K562 (cell line): Measurements from ENCODE around the gene MRPL42. TPM values are rescaled to one million over a fixed set of nuclear protein-coding genes. Genes with fewer than 3 reads are reported as not detected.
A peak's percentile ranks its signal among the peaks of the same experiment; 100 is the strongest.

Experiments
- ATF1 ChIP-seq, 2 experiments: fragments of 450-650 bp in 1 of 2; IDR thresholded peaks; 2 replicates each; pipeline ENCODE4 v1.6.1; 2016; ENCODE audit warnings: missing compliant biosample characterization in 1 of 2, missing genetic modification characterization in 1 of 2
- ATF2 ChIP-seq: sonication (generic); formaldehyde crosslinking; IDR thresholded peaks from 2 replicates; pipeline ENCODE4 v1.8.1; 2022; ENCODE audit warnings: missing genetic modification reagents
- E2F1 ChIP-seq: sonication (generic); formaldehyde crosslinking; IDR thresholded peaks from 2 replicates; pipeline ENCODE4 v1.8.1; 2023; ENCODE audit warnings: mild to moderate bottlenecking, missing genetic modification reagents, moderate library complexity
- GTF2A2 ChIP-seq: IDR thresholded peaks from 2 replicates; pipeline ENCODE4 v1.6.1; 2016; ENCODE audit warnings: mild to moderate bottlenecking, missing genetic modification characterization, missing compliant biosample characterization
- HMG20A ChIP-seq: fragments of 450-650 bp; formaldehyde crosslinking; conservative IDR thresholded peaks from 2 replicates; pipeline ENCODE4 v1.4.0; 2020; ENCODE audit warnings: mild to moderate bottlenecking, mixed read lengths
- HNRNPK ChIP-seq: fragments of 200-400 bp; formaldehyde crosslinking; IDR thresholded peaks from one replicate; pipeline ENCODE4 v1.6.1; 2018; ENCODE audit warnings: mild to moderate bottlenecking, low read depth, low read length; ENCODE audit not compliant: poor library complexity, severe bottlenecking
- KLF6 ChIP-seq: fragments of 250-450 bp; sonication (Bioruptor Pico); IDR thresholded peaks from 2 replicates; pipeline ENCODE4 v1.4.0; 2020; ENCODE audit warnings: mild to moderate bottlenecking, moderate library complexity, borderline replicate concordance
- LCOR ChIP-seq: sonication (generic); formaldehyde crosslinking; IDR thresholded peaks from 2 replicates; pipeline ENCODE4 v1.8.0; 2022; ENCODE audit warnings: mild to moderate bottlenecking, missing genetic modification reagents
- MLLT1 ChIP-seq, 2 experiments: fragments of 450-650 bp; IDR thresholded peaks; 2 replicates each; pipeline ENCODE4 v1.6.1; 2016
- MTF1 ChIP-seq: fragments of 250-450 bp; sonication (Bioruptor Pico); IDR thresholded peaks from 2 replicates; pipeline ENCODE4 v1.9.0; 2021; ENCODE audit warnings: moderate library complexity, mild to moderate bottlenecking, inconsistent platforms, borderline replicate concordance
- MXI1 ChIP-seq: IDR thresholded peaks from 2 replicates; pipeline ENCODE4 v1.6.1; 2011; ENCODE audit warnings: low read depth, mild to moderate bottlenecking, improper control_type of control experiment, low read length
- NONO ChIP-seq, 2 experiments: fragments of 200-400 bp in 1 of 2; fragments of 450-650 bp in 1 of 2; formaldehyde crosslinking in 1 of 2; IDR thresholded peaks; 2 replicates each; pipeline ENCODE4 v1.6.1; 2017; ENCODE audit warnings: low read depth in 2 of 2, mild to moderate bottlenecking in 2 of 2, moderate library complexity in 2 of 2, low read length in 1 of 2
- NR3C1 ChIP-seq: sonication (generic); formaldehyde crosslinking; IDR thresholded peaks from 2 replicates; pipeline ENCODE4 v1.8.1; 2022; ENCODE audit warnings: missing genetic modification reagents
- RFX7 ChIP-seq: fragments of 250-450 bp; sonication (Bioruptor Pico); IDR thresholded peaks from 2 replicates; pipeline ENCODE4 v1.5.1; 2021; ENCODE audit warnings: mild to moderate bottlenecking
- SRSF7 ChIP-seq: fragments of 200-400 bp; formaldehyde crosslinking; optimal IDR thresholded peaks from 2 replicates; pipeline ENCODE3; 2017; ENCODE audit warnings: mild to moderate bottlenecking, low read depth, low read length
- ZNF134 ChIP-seq: fragments of 250-450 bp; sonication (Bioruptor Pico); conservative IDR thresholded peaks from 2 replicates; pipeline ENCODE4 v1.4.0; 2020
- ZNF232 ChIP-seq: sonication (generic); formaldehyde crosslinking; IDR thresholded peaks from 2 replicates; pipeline ENCODE4 v1.8.0; 2022; ENCODE audit warnings: mild to moderate bottlenecking, missing genetic modification reagents
- ZNF384 ChIP-seq: IDR thresholded peaks from 2 replicates; pipeline ENCODE4 v1.6.1; 2012; ENCODE audit warnings: low read depth, low read length, improper control_type of control experiment
- ZNF511 ChIP-seq: sonication (generic); formaldehyde crosslinking; IDR thresholded peaks from 2 replicates; pipeline ENCODE4 v1.8.0; 2022; ENCODE audit warnings: mild to moderate bottlenecking, missing genetic modification reagents
- ZNF561 ChIP-seq: fragments of 450-650 bp; formaldehyde crosslinking; conservative IDR thresholded peaks from 2 replicates; pipeline ENCODE4 v1.4.0; 2020; ENCODE audit warnings: mild to moderate bottlenecking, moderate library complexity
- ZNF766 ChIP-seq: fragments of 200-800 bp; sonication (Bioruptor generic); conservative IDR thresholded peaks from 2 replicates; pipeline ENCODE4 v1.6.1; 2016; ENCODE audit warnings: missing genetic modification characterization, missing compliant biosample characterization
- polyA plus RNA-seq, 8 experiments: library from polyadenylated mRNA; depleted of rRNA in 4 of 8; stranded (reverse) in 5 of 8; unstranded in 3 of 8; fragments of >200 nt; fragmentation: Nextera tagmentation in 2 of 8; fragmentation: Illumina TruSeq in 1 of 8; extraction: Ambion mirVana in 2 of 8; extraction: Trizol in 1 of 8; gene quantifications; 2 replicates each; pipeline versions ENCODE4 v1.2.1 to v1.2.3, GENCODE V29; 2011 to 2014; ENCODE audit warnings: inconsistent platforms in 1 of 8, missing spikeins in 1 of 8
- total RNA-seq, 7 experiments: library from RNA; depleted of rRNA in 6 of 7; stranded (reverse); fragments of >200 nt in 6 of 7; fragmentation: Illumina TruSeq in 2 of 7; extraction: Trizol in 2 of 7; gene quantifications; 2 replicates each; pipeline versions ENCODE4 v1.2.1 to v1.2.3, GENCODE V29; 2011 to 2021; ENCODE audit warnings: low replicate concordance in 1 of 7

The MRPL42 gene
- total and polyA plus RNA-seq, 9 of the 15 experiments (the other 6 are each of a cell fraction or from before 2014, with no cell fraction given): 104 to 806 (median 218) TPM

- TF ChIP-seq NONO (IDR thresholded peaks at IDR 0.05; ENCODE audit: low read depth in 2 of 2, low read length in 1 of 2): peak in 1 of 2 experiments; percentile 72; a peak in 1 of 4 replicates
- TF ChIP-seq ZNF561 (CRISPR knock-in tag): 0 out of 2 replicates have a peak, but pooled peaks have one; percentile 70
- peak; percentile 77 for TF ChIP-seq ZNF766 (CRISPR knock-in tag)
- TF ChIP-seq RFX7: no peak
- TF ChIP-seq ZNF511 (CRISPR knock-in tag): peak; percentile 92
- TF ChIP-seq MTF1: 0 out of 2 replicates have a peak, but pooled peaks have one; percentile 82
- no peak for TF ChIP-seq ZNF134
- peak; percentile 85 for TF ChIP-seq E2F1 (CRISPR knock-in tag)
- no peak for TF ChIP-seq ZNF232 (CRISPR knock-in tag)
- TF ChIP-seq HMG20A (CRISPR knock-in tag): 0 out of 2 replicates have a peak, but pooled peaks have one; percentile 50
- no peak for TF ChIP-seq GTF2A2 (tag)
- no peak for TF ChIP-seq NR3C1 (CRISPR knock-in tag)
- no peak for TF ChIP-seq SRSF7
- peak; percentile 44; the same call in 1 of the 2 replicates for TF ChIP-seq ZNF384
- TF ChIP-seq ATF2: no peak
- peak; percentile 24; the same call in 1 of the 2 replicates for TF ChIP-seq MXI1
- no peak; the same call in 1 of the 2 replicates for TF ChIP-seq ATF1 (CRISPR knock-in tag; IDR thresholded peaks at IDR 0.05)
- peak; percentile 86 for TF ChIP-seq ATF1 (tag; IDR thresholded peaks at IDR 0.05)
- TF ChIP-seq LCOR: peak; percentile 89; the same call in 1 of the 2 replicates
- TF ChIP-seq MLLT1 (IDR thresholded peaks at IDR 0.05): 0 out of 4 replicates have a peak, but pooled peaks have one; percentile 16 to 37
- no peak for TF ChIP-seq HNRNPK
- peak; percentile 68; the same call in 1 of the 2 replicates for TF ChIP-seq KLF6 (CRISPR knock-in tag)
These were observed at the start of gene MRPL42 (continued) for GRCh38 chr12:93467351-93468007.
